GM12878 (cell line): ENCODE measurements around the gene CHIC2. TPM values are rescaled to one million over a fixed set of nuclear protein-coding genes. Genes with fewer than 3 reads are reported as not detected.

Experiments
- ATAC-seq: fragments of 200-7000 bp; cut with Tn5 transposase; 3 replicates; pipeline ENCODE4 v1.9.1; 2020; ENCODE audit warnings: mild to moderate bottlenecking, moderate library complexity
- BruUV-seq: library from RNA; stranded (reverse); fragments of 400-500 nt; replicated peaks from 2 replicates; lab custom pipeline; 2021; lab: Mats Ljungman, UMichigan
- CTCF ChIA-PET: fragments of 300-600 bp; sonication (Branson Sonifier 250); formaldehyde crosslinking; extraction: SDS; loops from one replicate; lab custom pipeline; 2021; ENCODE audit warnings: inconsistent platforms; lab: Yijun Ruan, JAX
- POLR2A ChIA-PET: fragments of 350-600 bp; formaldehyde crosslinking; extraction: SDS; loops from one replicate; lab custom pipeline; 2021; ENCODE audit warnings: inconsistent platforms; lab: Charles Lee
- RAD21 ChIA-PET: fragments of 300-600 bp; sonication (Branson Sonifier 250); formaldehyde crosslinking; loops from one replicate; lab custom pipeline; 2023; ENCODE audit warnings: antibody characterized with exemption; ENCODE audit not compliant: unreplicated experiment; lab: Charles Lee
- SMC1A ChIA-PET: fragments of 300-600 bp; sonication (Branson Sonifier 250); formaldehyde crosslinking; loops from one replicate; lab custom pipeline; 2023; ENCODE audit not compliant: unreplicated experiment, uncharacterized antibody; lab: Charles Lee
- DNase-seq: peaks from one replicate; pipeline ENCODE4 v3.0.0-alpha.2; 2011; ENCODE audit warnings: low read depth, low spot score
- FAIRE-seq: peaks from 3 replicates; lab custom pipeline; 2011; peaks lifted over from hg19 to GRCh38; lab: Jason Lieb, UNC
- H2AFZ ChIP-seq: 2 replicates; pipeline ENCODE4 v1.6.0; 2011; ENCODE audit warnings: low read depth, low read length, control low read depth; ENCODE audit not compliant: control insufficient read depth
- H3K27ac ChIP-seq: 2 replicates; pipeline ENCODE4 v1.5.1; 2011; ENCODE audit warnings: control low read depth; ENCODE audit not compliant: control insufficient read depth, insufficient read depth
- H3K27me3 ChIP-seq, 2 experiments: replicated peaks in 1 of 2; 2 replicates each; pipeline versions ENCODE4 v1.6.0 to v1.6.1; 2011; ENCODE audit warnings: low read length in 1 of 2; ENCODE audit not compliant: control insufficient read depth in 2 of 2, insufficient read depth in 2 of 2
- H3K36me3 ChIP-seq, 2 experiments: 2 replicates each; pipeline ENCODE4 v1.5.1; 2011; ENCODE audit warnings: low read length in 1 of 2; ENCODE audit not compliant: control insufficient read depth in 2 of 2, insufficient read depth in 2 of 2
- H3K4me1 ChIP-seq: 2 replicates; pipeline ENCODE4 v1.6.1; 2011; ENCODE audit warnings: mild to moderate bottlenecking, low read length, moderate library complexity, mixed read lengths; ENCODE audit not compliant: control insufficient read depth, insufficient read depth
- H3K4me2 ChIP-seq: 2 replicates; pipeline ENCODE4 v1.6.0; 2011; ENCODE audit warnings: control low read depth; ENCODE audit not compliant: control insufficient read depth, insufficient read depth
- H3K4me3 ChIP-seq: fragments of 200-600 bp; sonication (generic); 2 replicates; pipeline ENCODE4 v1.5.1; 2016
- H3K79me2 ChIP-seq: 2 replicates; pipeline ENCODE4 v1.6.0; 2011; ENCODE audit warnings: low read length; ENCODE audit not compliant: control insufficient read depth, insufficient read depth
- H3K9ac ChIP-seq: 2 replicates; pipeline ENCODE4 v1.8.0; 2011; ENCODE audit warnings: low read length, control low read depth, mixed read lengths; ENCODE audit not compliant: control insufficient read depth, insufficient read depth
- H3K9me3 ChIP-seq: replicated peaks from 3 replicates; pipeline ENCODE4 v1.5.1; 2011; ENCODE audit warnings: mild to moderate bottlenecking, low read length; ENCODE audit not compliant: control insufficient read depth, insufficient read depth
- H4K20me1 ChIP-seq: 2 replicates; pipeline ENCODE4 v1.6.0; 2011; ENCODE audit not compliant: control insufficient read depth, insufficient read depth
- CEBPZ ChIP-seq: fragments of 150-350 bp; IDR thresholded peaks from 2 replicates; pipeline ENCODE4 v1.6.1; 2016; ENCODE audit warnings: low read depth, low read length
- EED ChIP-seq: sonication (generic); IDR thresholded peaks from 2 replicates; pipeline ENCODE4 v1.6.1; 2016; ENCODE audit warnings: antibody characterized with exemption, low read depth
- HCFC1 ChIP-seq: fragments of 150-350 bp; IDR thresholded peaks from 2 replicates; pipeline ENCODE4 v1.6.1; 2014; ENCODE audit warnings: low read length
- MXI1 ChIP-seq: fragments of 150-350 bp; IDR thresholded peaks from 2 replicates; pipeline ENCODE4 v1.6.1; 2011; ENCODE audit warnings: low read depth, mild to moderate bottlenecking, inconsistent platforms, low read length, improper control_type of control experiment
- PAX5 ChIP-seq: IDR thresholded peaks from 2 replicates; pipeline ENCODE4 v1.6.1; 2011; ENCODE audit warnings: low read depth, low read length, borderline replicate concordance
- POLR2AphosphoS5 ChIP-seq: IDR thresholded peaks from 2 replicates; pipeline ENCODE4 v1.6.1; 2011; ENCODE audit warnings: mild to moderate bottlenecking, low read length, inconsistent platforms
- SUPT20H ChIP-seq: IDR thresholded peaks from 2 replicates; pipeline ENCODE4 v1.6.1; 2011; ENCODE audit warnings: low read depth, mild to moderate bottlenecking, low read length, moderate library complexity, borderline replicate concordance; ENCODE audit not compliant: control insufficient read depth
- SUZ12 ChIP-seq: fragments of 200-600 bp; sonication (generic); IDR thresholded peaks from one replicate; pipeline ENCODE4 v1.6.1; 2018; ENCODE audit warnings: antibody characterized with exemption, mild to moderate bottlenecking; ENCODE audit not compliant: unreplicated experiment
- ZNF622 ChIP-seq: fragments of 450-650 bp; IDR thresholded peaks from 2 replicates; pipeline ENCODE4 v1.6.1; 2017; ENCODE audit warnings: mild to moderate bottlenecking, inconsistent platforms
- WGBS: methylation state at CpG from one replicate; pipeline ENCODE4 v1.1.6; 2016; ENCODE audit warnings: low lambda C conversion rate; ENCODE audit not compliant: insufficient replicate concordance, insufficient coverage; ENCODE audit errors: missing lambda C conversion rate; 5-methylcytosine and 5-hydroxymethylcytosine counted together
- in situ Hi-C: fragments of 300-500 bp; cut with MboI; formaldehyde crosslinking; loops from 9 replicates; pipeline ENCODE4 v1.14.3; 2018; ENCODE audit warnings: mixed read lengths
- intact Hi-C: fragments of 100-400 bp; cut with micrococcal nuclease; formaldehyde crosslinking; loops from one replicate; pipeline ENCODE4 v1.14.2; 2022; ENCODE audit not compliant: unreplicated experiment
- polyA plus RNA-seq, 11 experiments: library from polyadenylated mRNA; depleted of rRNA in 4 of 11; unstranded in 6 of 11; stranded (reverse) in 5 of 11; fragments of >200 nt; fragmentation: Nextera tagmentation in 4 of 11; fragmentation: Illumina TruSeq in 1 of 11; extraction: Ambion mirVana in 4 of 11; extraction: Trizol in 1 of 11; gene quantifications; 1 replicate in 1 of 11; 2 replicates in 10 of 11; pipeline versions ENCODE4 v1.2.1 to v1.2.3, GENCODE V29; 2011 to 2016; ENCODE audit warnings: inconsistent platforms in 2 of 11, missing spikeins in 2 of 11, low read depth in 1 of 11
- total RNA-seq, 4 experiments: library from RNA; depleted of rRNA in 3 of 4; stranded (reverse); fragments of >200 nt in 3 of 4; fragmentation: Illumina TruSeq in 1 of 4; extraction: Trizol in 1 of 4; gene quantifications; 2 replicates each; pipeline versions ENCODE4 v1.2.1 to v1.2.3, GENCODE V29; 2013 to 2021
- TF ChIP-seq, protein P1 (sequence below): IDR thresholded peaks from 2 replicates; pipeline ENCODE4 v1.6.1; 2011; ENCODE audit warnings: low read depth, low read length, improper control_type of control experiment, borderline replicate concordance

CHIC2 gene
- total and polyA plus RNA-seq, 10 of the 15 experiments (the other 5 are each of a cell fraction or from before 2014, with no cell fraction given) = 0.80 to 24.4 (median 12.2) TPM

DNA sequence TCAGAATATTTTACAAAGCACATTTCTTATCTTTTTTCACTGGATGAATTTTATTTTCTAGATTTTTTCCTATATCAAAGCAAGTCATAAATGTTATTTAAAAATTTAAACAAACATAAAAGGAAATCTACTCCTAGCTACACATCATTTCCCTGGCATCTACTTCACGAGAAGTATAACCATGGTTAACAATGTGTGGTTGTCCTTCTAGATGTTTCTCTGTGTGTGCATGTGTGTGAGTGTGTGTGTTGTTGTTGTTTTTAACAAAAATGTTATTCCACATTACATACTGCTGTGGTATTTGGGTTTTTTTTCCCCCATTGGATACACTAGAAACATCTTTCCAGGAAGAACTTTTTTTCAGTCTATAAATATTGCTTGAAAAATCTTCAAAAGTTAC lies 103.1 kb downstream of the CHIC2 start:
- POLR2A ChIA-PET = no interaction called here

GRCh38 chr4:53960843-53961242 lies 103.6 kb downstream of the CHIC2 start:
- intact Hi-C loops = no loop called here
- Histone ChIP-seq H3K9me3 (no peaks in the 10 kb centered on the region), H3K4me1 (no peaks in the 10 kb centered on the region), H4K20me1 (no peaks in the 10 kb centered on the region), H3K4me3 (no peak overlapping the region), H2AFZ (no peak overlapping the region), H3K79me2 (no peaks in the 10 kb centered on the region), H3K27me3 (no peaks in the 10 kb centered on the region; a peak in 2 of 4 replicates), H3K27ac (no peak overlapping the region), H3K4me2 (no peak overlapping the region), H3K36me3 (no peaks in the 10 kb centered on the region), H3K9ac (no peak overlapping the region)
- TF ChIP-seq PAX5 (no peak), SUZ12 (no peak), CEBPZ (no peak)
- TF ChIP-seq, protein P1, sequence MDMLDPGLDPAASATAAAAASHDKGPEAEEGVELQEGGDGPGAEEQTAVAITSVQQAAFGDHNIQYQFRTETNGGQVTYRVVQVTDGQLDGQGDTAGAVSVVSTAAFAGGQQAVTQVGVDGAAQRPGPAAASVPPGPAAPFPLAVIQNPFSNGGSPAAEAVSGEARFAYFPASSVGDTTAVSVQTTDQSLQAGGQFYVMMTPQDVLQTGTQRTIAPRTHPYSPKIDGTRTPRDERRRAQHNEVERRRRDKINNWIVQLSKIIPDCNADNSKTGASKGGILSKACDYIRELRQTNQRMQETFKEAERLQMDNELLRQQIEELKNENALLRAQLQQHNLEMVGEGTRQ = no peak
- in situ Hi-C loops = no loop called here
- BruUV-seq = no TSS peak
- ATAC-seq (no peak), FAIRE-seq (no peak), DNase-seq (no peak)
- ChIA-PET POLR2A (interaction anchor here (0.7 kb wide), 1 partner anchor 44 kb away, joined by 3 read pairs; no protein-coding TSS in a partner anchor), CTCF (no interaction called here), RAD21 (interaction anchor here (0.8 kb wide), 1 partner anchor 31 kb away, joined by 3 read pairs; no protein-coding TSS in a partner anchor), SMC1A (interaction anchor here (0.7 kb wide), 1 partner anchor 267 kb away, joined by 3 read pairs; no protein-coding TSS in a partner anchor)
- 37% methylated on average over 5 of the region's 5 CpGs for WGBS

More for the DNA sequence above, 103.1 kb downstream of the CHIC2 start:
- Histone ChIP-seq H2AFZ (no peak overlapping the region), H3K4me1 (no peaks in the 10 kb centered on the region), H4K20me1 (no peaks in the 10 kb centered on the region), H3K36me3 (no peaks in the 10 kb centered on the region), H3K4me2 (no peak overlapping the region), H3K4me3 (no peak overlapping the region), H3K27ac (no peak overlapping the region), H3K27me3 (peaks cover 0 to 2% of the 10 kb centered on the region in 2 experiments; a peak in 2 of 4 replicates), H3K9ac (no peak overlapping the region), H3K79me2 (no peaks in the 10 kb centered on the region), H3K9me3 (no peaks in the 10 kb centered on the region)
- FAIRE-seq = no peak
- in situ Hi-C loops = no loop called here
- ChIA-PET RAD21 (interaction anchor here (0.8 kb wide), 1 partner anchor 32 kb away, joined by 3 read pairs; no protein-coding TSS in a partner anchor), CTCF (no interaction called here), SMC1A (no interaction called here)
- intact Hi-C loops = no loop called here
- DNase-seq = no peak
- no peak for TF ChIP-seq MXI1
- no peak for TF ChIP-seq SUPT20H
- TF ChIP-seq POLR2AphosphoS5 = no peak
- no peak for TF ChIP-seq ZNF622
- no peak for TF ChIP-seq EED
- TF ChIP-seq HCFC1 = no peak
- no peak for ATAC-seq
- no TSS peak for BruUV-seq
- WGBS = 27% methylated on average over 1 of the region's 1 CpG
